Endodermal cell (in vitro differentiated cells): ENCODE data around the gene DPEP3. TPM values are rescaled to one million over a fixed set of nuclear protein-coding genes. Genes with fewer than 3 reads are reported as not detected.

ENCODE experiments used
- DNase-seq: peaks from one replicate; pipeline ENCODE4 v3.0.0-alpha.2; 2017
- H3K27ac ChIP-seq: 2 replicates; pipeline ENCODE4 v1.5.1; 2013; ENCODE audit warnings: mild to moderate bottlenecking, low read depth, low read length, moderate library complexity
- H3K27me3 ChIP-seq: 2 replicates; pipeline ENCODE4 v1.6.1; 2013; ENCODE audit warnings: mild to moderate bottlenecking, low read length, moderate library complexity; ENCODE audit not compliant: insufficient read depth, control insufficient read depth, poor library complexity, severe bottlenecking
- H3K36me3 ChIP-seq: 2 replicates; pipeline ENCODE4 v1.7.0; 2013; ENCODE audit warnings: mild to moderate bottlenecking, low read length, moderate library complexity; ENCODE audit not compliant: control insufficient read depth, insufficient read depth
- H3K4me1 ChIP-seq: one replicate; pipeline ENCODE4 v1.7.0; 2013; ENCODE audit warnings: low read length; ENCODE audit not compliant: control insufficient read depth, insufficient read depth
- H3K4me3 ChIP-seq: 2 replicates; pipeline ENCODE4 v1.5.1; 2013; ENCODE audit warnings: mild to moderate bottlenecking, low read length, moderate library complexity
- H3K9ac ChIP-seq: 2 replicates; pipeline ENCODE4 v1.6.1; 2013; ENCODE audit warnings: mild to moderate bottlenecking, low read length, moderate library complexity; ENCODE audit not compliant: poor library complexity, severe bottlenecking; ENCODE audit errors: extremely low read depth
- H3K9me3 ChIP-seq: 2 replicates; pipeline ENCODE4 v1.6.1; 2013; ENCODE audit warnings: mild to moderate bottlenecking, low read length, moderate library complexity; ENCODE audit not compliant: control insufficient read depth
- H3K27ac Mint-ChIP-seq: 2 replicates; pipeline ENCODE4 v1.8.0; 2020; ENCODE audit warnings: mixed read lengths
- H3K27me3 Mint-ChIP-seq: 2 replicates; pipeline ENCODE4 v1.8.0; 2021; ENCODE audit warnings: mild to moderate bottlenecking, mixed read lengths; ENCODE audit not compliant: insufficient read depth
- H3K36me3 Mint-ChIP-seq: 2 replicates; pipeline ENCODE4 v1.8.0; 2020; ENCODE audit warnings: low read depth, mixed read lengths
- H3K4me1 Mint-ChIP-seq: 2 replicates; pipeline ENCODE4 v1.8.0; 2020; ENCODE audit warnings: mixed read lengths
- H3K4me3 Mint-ChIP-seq: 2 replicates; pipeline ENCODE4 v1.8.0; 2020; ENCODE audit warnings: mild to moderate bottlenecking, moderate library complexity, mixed read lengths
- H3K9me3 Mint-ChIP-seq: 2 replicates; pipeline ENCODE4 v1.8.0; 2020; ENCODE audit warnings: mild to moderate bottlenecking, mixed read lengths
- WGBS, 2 experiments: methylation state at CpG; one replicate each; pipeline versions ENCODE4 v1.1.5 to v1.1.7; 2013; ENCODE audit warnings: missing lambda C conversion rate in 2 of 2, mixed read lengths in 1 of 2; ENCODE audit not compliant: insufficient coverage in 1 of 2, insufficient read length in 1 of 2; 5-methylcytosine and 5-hydroxymethylcytosine counted together
- total RNA-seq, 2 donors: library from RNA; stranded (reverse); fragmentation: NEBNext Ultra II Directional in 1 of 2; extraction: Animal tissue kit (Norgen Biotek cat#: 25700) in 1 of 2; gene quantifications; 2 replicates in 1 of 2; 3 replicates in 1 of 2; pipeline ENCODE4 v1.2.1, GENCODE V29; 2021
- TF ChIP-seq, protein P1 (sequence below): fragments of 200-600 bp; sonication (generic); conservative IDR thresholded peaks from 2 replicates; pipeline ENCODE4 v1.5.0; 2021; ENCODE audit warnings: antibody characterized with exemption, mild to moderate bottlenecking

Gene DPEP3
- total RNA-seq, 2 donors from 2014 or later, result 2.9 to 3.5 TPM

DNA sequence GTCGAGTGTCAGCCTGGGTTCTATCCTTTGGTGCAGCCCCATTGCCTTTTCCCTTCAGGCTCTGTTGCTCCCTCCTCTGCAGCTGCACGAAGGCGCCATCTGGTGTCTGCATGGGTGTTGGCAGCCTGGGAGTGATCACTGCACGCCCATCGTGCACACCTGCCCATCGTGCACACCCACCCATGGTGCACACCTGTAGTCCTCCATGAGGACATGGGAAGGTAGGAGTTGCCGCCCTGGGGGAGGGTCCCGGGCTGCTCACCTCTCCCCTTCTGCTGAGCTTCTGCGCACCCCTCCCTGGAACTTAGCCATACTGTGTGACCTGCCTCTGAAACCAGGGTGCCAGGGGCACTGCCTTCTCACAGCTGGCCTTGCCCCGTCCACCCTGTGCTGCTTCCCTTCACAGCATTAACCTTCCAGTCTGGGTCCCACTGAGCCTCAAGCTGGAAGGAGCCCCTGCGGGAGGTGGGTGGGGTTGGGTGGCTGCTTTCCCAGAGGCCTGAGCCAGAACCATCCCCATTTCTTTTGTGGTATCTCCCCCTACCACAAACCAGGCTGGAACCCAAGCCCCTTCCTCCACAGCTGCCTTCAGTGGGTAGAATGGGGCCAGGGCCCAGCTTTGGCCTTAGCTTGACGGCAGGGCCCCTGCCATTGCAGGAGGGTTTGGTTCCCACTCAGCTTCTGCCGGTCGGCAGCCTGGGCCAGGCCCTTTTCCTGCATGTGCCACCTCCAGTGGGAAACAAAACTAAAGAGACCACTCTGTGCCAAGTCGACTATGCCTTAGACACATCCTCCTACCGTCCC, 51.5 kb downstream of the DPEP3 start:
- Histone ChIP-seq H3K36me3 (peaks cover 15% of the 10 kb centered on the region), H3K4me1 (no peaks in the 10 kb centered on the region), H3K27me3 (no peaks in the 10 kb centered on the region), H3K9ac (no peak overlapping the region), H3K9me3 (no peaks in the 10 kb centered on the region), H3K27ac (no peak overlapping the region), H3K4me3 (no peak overlapping the region)
- Mint-ChIP-seq H3K36me3 (peaks cover 21% of the 10 kb centered on the region), H3K9me3 (no peaks in the 10 kb centered on the region), H3K4me3 (no peak overlapping the region), H3K27ac (no peak overlapping the region), H3K27me3 (no peaks in the 10 kb centered on the region), H3K4me1 (peaks cover 12% of the 10 kb centered on the region)
- TF ChIP-seq, protein P1, sequence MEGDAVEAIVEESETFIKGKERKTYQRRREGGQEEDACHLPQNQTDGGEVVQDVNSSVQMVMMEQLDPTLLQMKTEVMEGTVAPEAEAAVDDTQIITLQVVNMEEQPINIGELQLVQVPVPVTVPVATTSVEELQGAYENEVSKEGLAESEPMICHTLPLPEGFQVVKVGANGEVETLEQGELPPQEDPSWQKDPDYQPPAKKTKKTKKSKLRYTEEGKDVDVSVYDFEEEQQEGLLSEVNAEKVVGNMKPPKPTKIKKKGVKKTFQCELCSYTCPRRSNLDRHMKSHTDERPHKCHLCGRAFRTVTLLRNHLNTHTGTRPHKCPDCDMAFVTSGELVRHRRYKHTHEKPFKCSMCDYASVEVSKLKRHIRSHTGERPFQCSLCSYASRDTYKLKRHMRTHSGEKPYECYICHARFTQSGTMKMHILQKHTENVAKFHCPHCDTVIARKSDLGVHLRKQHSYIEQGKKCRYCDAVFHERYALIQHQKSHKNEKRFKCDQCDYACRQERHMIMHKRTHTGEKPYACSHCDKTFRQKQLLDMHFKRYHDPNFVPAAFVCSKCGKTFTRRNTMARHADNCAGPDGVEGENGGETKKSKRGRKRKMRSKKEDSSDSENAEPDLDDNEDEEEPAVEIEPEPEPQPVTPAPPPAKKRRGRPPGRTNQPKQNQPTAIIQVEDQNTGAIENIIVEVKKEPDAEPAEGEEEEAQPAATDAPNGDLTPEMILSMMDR, result peak; percentile 93
- peak; percentile 92 for DNase-seq
- WGBS, 2 experiments, result 45 to 65% methylated on average over 6 to 16 of the region's 16 CpGs

DNA sequence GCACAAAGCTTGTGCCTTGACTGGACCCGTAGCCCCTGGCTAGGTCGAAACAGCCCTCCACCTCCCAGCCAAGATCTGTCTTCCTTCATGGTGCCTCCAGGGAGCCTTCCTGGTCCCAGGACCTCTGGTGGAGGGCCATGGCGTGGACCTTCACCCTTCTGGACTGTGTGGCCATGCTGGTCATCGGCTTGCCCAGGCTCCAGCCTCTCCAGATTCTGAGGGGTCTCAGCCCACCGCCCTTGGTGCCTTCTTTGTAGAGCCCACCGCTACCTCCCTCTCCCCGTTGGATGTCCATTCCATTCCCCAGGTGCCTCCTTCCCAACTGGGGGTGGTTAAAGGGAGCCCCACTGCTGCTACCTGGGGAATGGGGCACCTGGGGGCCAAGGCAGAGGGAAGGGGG, 52.2 kb downstream of the DPEP3 start:
- peak overlapping the region; percentile 42 for H3K27ac Mint-ChIP-seq
- H3K27me3 ChIP-seq, result no peaks in the 10 kb centered on the region
- no peaks in the 10 kb centered on the region for H3K9me3 Mint-ChIP-seq
- no peak overlapping the region for H3K9ac ChIP-seq
- H3K9me3 ChIP-seq, result no peaks in the 10 kb centered on the region
- TF ChIP-seq, protein P1, result no peak
- no peak overlapping the region for H3K4me3 Mint-ChIP-seq
- H3K4me1 Mint-ChIP-seq, result peaks cover 12% of the 10 kb centered on the region
- WGBS, 2 experiments, result 87 to 88% methylated on average over 3 to 7 of the region's 7 CpGs
- H3K27me3 Mint-ChIP-seq, result no peaks in the 10 kb centered on the region
- peaks cover 21% of the 10 kb centered on the region for H3K36me3 Mint-ChIP-seq
- no peak overlapping the region for H3K4me3 ChIP-seq
- H3K4me1 ChIP-seq, result no peaks in the 10 kb centered on the region
- peaks cover 15% of the 10 kb centered on the region for H3K36me3 ChIP-seq
- no peak for DNase-seq
- H3K27ac ChIP-seq, result no peak overlapping the region

GRCh38 chr16:67927131-67927941, 53.0 kb downstream of the DPEP3 start:
- H3K27ac ChIP-seq, result no peak overlapping the region
- H3K4me1 ChIP-seq, result no peaks in the 10 kb centered on the region
- TF ChIP-seq, protein P1, result no peak
- H3K9ac ChIP-seq, result no peak overlapping the region
- peaks cover 15% of the 10 kb centered on the region for H3K4me1 Mint-ChIP-seq
- peaks cover 15% of the 10 kb centered on the region for H3K36me3 ChIP-seq
- peaks cover 18% of the 10 kb centered on the region for H3K36me3 Mint-ChIP-seq
- H3K9me3 ChIP-seq, result no peaks in the 10 kb centered on the region
- no peak overlapping the region for H3K4me3 Mint-ChIP-seq
- H3K27ac Mint-ChIP-seq, result no peak overlapping the region
- H3K27me3 Mint-ChIP-seq, result no peaks in the 10 kb centered on the region
- H3K9me3 Mint-ChIP-seq, result no peaks in the 10 kb centered on the region
- H3K4me3 ChIP-seq, result no peak overlapping the region
- WGBS, 2 experiments, result 95 to 97% methylated on average over 19 to 22 of the region's 22 CpGs
- DNase-seq, result no peak
- no peaks in the 10 kb centered on the region for H3K27me3 ChIP-seq
